Measurements from ENCODE around the gene KRT83.

KRT83 gene

DNA sequence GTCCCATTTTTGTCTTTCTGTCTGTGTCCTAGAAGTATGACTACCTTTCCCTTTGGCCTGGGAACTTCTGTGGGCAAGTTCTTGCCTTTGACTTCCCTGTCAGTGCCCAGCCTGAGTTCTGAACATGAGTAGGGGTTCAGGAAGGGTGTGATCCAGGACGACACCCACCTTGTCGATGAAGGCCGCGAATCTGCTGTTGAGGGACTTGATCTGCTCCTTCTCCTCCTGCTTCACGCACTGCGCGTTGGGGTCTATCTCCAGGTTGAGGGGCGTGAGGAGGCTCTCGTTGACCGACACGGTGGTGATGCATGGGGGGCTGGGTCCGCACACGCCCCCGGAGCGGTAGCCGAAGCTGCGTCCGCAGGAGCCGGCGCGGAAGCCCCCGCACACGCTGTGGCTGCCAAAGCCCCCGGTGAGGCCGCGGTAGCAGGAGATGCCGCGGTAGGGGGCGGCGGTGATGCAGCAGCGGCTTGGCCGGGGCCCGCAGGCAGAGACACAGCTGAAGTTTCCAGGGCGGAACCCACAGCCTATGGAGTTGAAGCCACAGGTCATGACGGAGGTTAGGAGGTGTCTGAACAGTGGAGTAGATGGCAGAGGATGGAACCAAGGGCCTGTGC, at the start of gene KRT83:
KRT83 (minus strand) TSS at position 615 of the 617 bp plus-strand sequence; CDS start at position 552, 63 bp downstream.
- DNase-seq = no peak

DNA sequence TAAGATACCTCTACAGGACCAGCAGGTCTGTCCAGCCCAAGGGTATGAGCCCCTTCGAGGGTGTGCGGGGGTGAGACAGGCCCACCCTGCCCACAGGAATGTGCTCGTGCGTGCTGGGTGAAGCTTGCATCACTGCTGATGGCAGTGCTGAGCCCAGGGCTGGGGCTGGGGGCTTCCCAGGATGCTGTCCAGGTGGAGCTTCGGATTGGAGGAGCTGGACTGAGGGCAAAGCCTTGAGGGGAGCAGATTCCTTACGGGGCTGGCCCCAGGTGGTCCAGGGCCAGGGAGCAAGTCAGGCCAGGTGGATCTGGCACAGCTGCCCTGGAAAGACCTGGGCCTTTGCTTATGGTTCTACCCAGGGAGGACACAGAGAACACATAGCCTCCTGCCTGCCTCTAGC, 48.6 kb upstream of the KRT83 start:
- DNase-seq = no peak

DNA sequence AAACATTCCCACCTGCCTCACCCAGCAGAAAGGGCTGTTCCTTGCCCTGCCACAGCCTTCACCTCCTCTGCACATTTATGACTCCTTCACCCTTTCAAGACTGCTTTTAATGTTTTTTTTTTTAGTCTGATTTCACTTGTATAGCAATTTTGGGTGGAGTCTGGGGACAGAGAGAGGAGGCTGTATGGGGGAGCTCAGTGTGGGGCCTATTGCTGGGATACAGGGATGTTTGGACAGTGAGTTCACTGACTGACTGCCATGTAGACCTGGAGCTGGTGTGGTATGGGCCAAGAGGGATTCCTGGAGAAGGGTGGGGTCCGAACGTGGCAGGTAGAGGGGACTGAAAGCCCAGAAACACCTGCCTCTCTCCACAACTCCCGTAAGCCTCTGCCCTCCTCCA, 48.0 kb upstream of the KRT83 start:
- DNase-seq = no peak

DNA sequence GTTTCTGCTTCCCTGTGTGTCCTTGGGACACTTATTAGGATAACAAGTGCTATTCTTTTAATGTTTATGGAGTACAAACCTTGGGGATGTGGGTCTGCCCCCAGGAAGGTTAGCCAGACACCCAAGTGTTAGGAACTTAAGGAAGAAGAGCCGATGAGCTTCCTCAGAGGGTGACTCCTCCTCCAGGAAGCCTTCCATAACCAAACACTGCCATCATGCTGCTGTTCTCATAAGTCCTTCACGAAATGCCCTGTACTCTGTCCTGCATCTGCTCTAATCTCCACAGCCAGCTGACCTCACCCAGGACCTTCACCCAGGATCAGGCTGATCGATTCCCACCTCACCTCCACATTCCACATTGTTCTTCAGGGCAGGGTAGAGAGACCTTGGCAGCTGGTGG, 47.3 kb upstream of the KRT83 start:
- DNase-seq = no peak

DNA sequence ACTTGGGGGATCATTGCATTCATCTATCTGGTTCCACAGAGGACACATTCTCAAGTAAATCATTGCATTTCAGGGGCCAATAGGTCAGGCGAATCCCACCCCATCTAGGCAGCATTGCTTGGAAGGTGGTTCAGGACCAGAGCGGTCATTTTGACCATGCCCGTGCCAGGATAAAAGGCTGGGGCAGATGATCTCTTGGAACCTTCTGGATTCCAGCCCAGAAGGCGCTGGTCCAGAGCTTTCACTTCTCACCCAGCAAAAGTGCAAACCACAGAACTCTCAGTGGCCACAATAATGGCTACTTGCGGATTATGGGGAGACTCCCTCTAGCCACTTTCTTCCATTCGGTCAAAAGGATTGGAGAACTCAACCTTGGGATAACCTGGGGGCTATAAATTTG, 46.7 kb upstream of the KRT83 start:
- no peak for DNase-seq

DNA sequence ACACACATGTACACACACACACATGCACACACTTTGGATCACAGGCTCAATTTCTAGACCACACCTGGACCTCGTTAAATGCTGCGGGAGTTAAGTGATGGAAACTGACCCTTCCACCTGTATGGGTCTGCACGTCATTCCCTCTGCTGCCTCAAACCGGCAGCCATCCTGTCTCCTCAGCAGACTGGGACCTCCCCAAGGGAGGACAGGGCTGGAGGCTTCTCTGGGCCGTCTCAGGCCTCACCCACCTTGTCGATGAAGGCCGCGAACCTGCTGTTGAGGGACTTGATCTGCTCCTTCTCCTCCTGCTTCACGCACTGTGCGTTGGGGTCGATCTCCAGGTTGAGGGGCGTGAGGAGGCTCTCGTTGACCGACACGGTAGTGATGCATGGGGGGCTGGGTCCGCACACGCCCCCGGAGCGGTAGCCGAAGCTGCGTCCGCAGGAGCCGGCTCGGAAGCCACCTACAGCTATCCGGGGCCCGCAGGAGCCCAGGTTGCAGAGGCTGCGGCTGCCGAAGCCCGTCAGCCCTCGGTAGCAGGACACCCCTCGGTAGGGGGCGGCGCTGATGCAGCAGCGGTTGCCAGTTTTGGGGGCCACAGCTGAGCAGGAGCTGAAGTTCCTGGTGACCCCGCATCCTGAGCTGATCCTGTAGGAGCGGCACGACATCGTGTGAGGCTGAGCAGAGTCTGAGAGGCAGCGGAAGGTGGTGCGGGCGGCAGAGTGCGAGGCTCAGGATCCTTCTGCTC, 45.7 kb upstream of the KRT83 start, which contains the start of gene KRT85:
KRT85 (minus strand) TSS at position 744 of the 748 bp plus-strand sequence; CDS start at position 668, 76 bp downstream.
- no peak for DNase-seq

DNA sequence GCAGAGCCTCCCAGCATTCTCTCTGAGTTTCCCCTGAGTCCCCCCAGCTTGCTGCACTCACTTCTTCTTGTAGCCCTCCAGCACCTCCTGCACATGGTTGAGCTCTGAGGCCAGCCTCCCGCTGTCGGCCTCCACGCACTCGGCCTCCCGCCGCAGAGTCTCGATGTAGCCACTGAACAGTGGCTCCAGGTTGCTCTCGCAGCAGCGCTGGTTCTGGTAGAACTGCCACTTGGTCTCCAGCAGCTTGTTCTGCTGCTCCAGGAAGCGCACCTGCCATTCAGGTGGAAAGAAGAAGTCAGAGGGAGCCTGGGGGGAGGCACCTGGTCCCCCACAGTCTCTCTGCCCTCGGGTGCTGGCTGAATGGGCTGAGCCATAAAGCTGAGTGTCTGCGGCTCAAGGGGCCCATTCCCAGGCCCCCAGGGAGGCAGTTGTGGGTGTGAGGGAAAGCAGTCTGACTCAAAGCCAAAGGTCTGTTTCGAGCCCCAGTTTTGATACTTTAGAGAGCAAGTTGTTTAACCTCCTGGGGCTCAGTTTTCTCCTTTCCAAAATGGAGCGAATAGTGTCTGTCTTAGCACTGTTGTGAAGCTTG, 43.8 kb upstream of the KRT83 start:
- no peak for DNase-seq

DNA sequence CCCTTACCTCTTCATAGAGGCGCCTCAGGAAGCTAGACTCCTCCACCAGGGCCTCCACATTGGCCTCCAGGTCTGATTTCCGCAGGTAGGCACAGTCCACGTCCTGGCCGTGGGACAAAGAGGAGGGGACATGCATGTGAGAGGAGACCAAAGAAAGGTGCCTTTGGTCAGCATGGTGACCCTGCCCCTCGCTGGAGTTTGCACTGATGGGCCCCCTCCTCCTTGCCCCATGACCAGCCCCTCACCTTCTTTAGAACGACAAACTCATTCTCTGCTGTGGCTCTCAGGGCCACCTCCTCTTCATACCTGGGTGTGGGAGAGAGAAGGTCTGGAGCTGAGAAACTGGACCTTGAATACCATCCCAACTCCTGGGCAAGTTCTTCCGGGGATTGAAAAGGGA, 42.9 kb upstream of the KRT83 start:
- DNase-seq = no peak

DNA sequence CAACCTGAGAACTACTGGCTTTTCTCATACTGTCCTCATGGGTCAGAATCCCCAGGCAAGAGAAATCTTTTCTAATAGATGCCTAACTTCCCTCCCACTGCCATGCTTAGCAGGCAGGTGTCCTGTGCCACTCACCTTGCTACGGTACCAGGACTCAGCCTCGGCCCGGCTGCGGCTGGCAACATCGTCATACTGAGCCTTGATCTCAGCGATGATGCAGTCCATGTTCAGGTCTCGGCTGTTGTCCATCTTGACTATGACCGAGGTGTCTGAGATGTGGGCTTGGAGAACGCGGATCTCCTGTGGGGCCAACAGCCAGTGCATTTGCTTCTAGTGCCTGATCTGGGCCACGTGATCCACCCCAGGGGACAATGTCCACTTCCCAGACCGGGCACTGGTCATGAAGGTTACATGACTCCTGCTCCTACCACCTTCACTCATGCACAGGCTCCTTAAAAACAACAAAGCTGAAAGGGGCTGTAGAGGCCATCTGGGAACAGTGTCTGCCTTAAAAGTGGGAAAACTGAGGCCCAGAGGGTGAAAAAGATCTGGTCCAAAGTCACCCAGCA, 42.0 kb upstream of the KRT83 start:
- no peak for DNase-seq

DNA sequence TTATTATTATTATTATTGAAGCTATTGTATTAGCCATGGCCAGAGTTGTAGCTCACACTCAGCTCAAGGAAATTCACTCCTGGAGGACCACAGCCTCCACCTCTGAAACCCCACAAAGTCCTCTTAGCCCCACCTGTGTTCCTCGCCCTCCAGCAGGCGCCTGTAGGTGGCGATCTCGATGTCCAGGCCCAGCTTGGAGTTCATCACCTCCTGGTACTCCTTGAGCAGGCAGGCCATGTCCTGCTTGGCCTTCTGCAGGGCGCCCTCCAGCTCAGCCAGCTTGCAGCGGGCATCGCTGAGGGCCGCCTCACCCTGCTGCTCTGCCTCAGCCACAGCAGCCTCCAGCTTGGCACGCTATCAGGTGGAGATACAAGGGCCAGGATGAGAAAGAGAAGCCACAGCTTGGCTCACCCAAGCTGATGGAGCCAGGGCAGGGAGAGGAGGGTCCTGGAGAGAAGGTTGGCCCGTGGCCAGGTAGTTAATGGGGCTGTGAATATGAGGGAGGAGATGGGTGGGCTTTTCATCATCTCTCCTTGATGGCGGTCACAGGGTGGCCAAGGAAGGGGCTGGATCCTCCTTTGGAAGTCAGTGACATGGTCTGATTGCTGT, 41.0 kb upstream of the KRT83 start:
- peak; percentile 36 for DNase-seq

DNA sequence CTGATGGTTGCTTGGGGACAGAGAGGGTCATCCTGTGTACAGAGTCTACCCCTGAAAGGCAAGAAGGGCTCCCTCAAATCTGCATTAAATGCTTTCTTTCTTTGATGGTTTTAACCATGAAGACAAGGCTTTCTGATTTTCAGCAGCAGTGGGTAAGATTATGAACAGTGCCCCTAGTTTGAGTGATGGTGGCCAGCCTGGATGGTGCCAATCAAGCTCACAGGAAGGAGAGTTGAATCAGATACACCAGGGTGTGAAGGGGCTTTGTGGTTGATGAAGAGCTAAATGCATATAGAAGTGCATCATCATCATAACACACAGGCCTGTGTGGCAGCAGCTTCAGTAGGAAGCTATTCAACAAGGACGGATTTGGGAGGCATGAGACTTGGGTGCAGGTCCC, 40.4 kb upstream of the KRT83 start:
- DNase-seq = no peak

DNA sequence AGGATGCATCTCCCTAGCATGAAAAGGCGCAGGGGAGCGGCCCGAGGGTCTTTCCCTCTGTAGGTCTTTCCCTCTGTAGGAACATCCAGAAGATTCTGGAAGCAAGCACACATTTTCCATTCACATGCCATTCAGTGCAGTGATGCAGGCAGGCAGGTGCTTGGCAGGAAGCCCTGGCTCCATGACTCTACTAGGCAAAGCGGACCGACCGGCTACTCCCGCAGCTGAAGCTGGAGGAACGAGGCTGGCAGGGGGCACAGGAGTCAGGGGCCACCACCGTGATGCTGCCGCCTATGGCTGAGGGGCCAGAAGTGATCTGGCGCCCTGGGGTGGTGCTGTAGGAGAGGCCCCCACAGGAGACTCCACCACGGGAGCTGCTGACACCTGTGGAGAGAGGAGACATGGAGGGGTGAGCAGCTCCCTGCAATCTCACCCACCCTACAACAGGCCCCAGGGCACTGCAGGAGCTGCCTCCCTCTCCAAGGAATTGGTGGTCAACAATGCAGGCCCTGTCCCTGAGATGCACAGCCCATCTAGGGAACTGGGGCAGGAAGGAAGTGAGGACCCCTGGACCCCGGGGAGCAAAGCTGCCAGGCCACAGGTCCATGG, 39.6 kb upstream of the KRT83 start:
- DNase-seq = no peak

DNA sequence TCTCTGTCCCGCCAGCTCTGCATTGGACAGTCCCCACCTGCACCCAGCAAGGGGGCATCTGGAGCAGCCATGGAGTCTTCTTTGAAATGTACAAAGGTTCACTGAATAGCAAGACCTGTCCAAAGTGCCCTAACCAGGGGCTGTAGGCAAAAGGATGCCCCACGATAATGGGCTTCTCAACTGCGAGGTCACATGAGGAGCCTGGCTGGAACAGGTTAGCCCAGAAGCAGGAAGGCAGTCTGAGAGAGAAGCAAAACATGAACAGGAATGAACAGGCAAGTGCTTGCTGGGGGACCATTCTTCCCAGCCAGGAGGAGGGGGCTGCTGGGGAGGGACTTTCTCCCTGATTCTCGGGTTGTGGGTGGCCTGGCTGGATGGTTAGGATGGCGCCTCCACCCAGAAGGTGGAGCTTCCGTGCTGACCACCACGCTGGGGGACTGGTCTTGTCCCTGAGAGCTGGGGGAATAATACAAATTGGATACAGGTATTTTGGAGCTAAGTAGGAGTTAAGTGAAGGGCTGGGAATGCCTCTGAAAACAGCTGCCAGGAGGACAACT, 39.0 kb upstream of the KRT83 start:
- no peak for DNase-seq

DNA sequence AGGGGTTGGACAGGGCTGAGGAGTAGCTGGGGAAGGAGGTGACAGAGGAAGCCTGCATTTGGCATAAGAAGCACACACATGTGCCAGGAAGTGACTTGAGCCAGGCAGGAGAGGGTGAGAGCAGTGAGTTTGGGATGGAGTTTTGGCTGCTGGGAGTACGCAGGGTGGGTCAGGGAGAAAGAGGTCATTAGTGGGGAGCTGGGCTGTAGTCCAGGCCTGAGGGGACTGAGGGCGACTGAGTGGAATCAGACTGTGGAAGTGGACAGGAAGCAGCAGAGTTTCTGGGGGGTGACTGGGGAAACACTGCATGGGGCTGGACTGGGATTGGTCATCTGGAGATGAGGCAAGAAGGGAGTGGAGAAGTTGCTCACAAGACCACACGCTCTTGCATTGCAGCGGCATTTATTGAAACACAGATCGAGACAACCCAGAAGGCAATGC, 38.4 kb upstream of the KRT83 start:
- DNase-seq = no peak

DNA sequence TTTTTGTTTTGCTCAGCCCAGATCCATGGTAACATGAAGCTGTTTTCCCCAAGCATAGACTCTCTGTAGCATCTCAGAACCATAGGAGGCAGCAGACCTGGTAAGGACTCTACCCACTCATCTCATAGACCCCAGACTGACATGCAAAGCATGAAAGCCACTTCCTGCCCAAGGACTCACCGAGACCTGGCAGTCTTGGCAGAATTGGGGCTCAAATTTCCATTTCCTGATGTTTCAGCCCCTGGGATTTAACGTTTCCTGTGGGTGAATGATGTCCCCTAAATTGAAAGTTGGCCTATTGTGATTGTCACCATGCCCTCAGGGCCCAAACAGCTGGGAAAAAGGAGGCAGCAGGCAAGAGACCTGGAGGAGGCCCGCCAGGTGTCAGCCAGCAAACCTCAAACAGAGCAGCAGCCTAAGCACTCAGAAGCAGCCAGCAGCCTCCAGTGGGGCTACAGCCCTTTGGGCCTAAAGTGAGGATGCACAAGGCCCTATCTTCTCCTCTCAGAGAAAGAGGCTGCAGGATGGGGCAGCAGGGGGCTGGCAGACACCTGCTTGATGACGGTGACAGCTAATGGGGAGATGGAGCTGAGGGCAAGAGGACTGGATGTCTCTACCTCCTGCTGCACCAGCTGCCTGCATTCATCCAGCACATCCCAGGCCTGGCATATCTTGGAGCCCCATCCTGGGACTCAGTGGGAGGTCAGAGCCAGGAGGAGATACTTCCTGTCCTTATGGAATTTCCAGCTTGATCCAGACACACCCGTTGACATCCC, 37.6 kb upstream of the KRT83 start:
- no peak for DNase-seq

DNA sequence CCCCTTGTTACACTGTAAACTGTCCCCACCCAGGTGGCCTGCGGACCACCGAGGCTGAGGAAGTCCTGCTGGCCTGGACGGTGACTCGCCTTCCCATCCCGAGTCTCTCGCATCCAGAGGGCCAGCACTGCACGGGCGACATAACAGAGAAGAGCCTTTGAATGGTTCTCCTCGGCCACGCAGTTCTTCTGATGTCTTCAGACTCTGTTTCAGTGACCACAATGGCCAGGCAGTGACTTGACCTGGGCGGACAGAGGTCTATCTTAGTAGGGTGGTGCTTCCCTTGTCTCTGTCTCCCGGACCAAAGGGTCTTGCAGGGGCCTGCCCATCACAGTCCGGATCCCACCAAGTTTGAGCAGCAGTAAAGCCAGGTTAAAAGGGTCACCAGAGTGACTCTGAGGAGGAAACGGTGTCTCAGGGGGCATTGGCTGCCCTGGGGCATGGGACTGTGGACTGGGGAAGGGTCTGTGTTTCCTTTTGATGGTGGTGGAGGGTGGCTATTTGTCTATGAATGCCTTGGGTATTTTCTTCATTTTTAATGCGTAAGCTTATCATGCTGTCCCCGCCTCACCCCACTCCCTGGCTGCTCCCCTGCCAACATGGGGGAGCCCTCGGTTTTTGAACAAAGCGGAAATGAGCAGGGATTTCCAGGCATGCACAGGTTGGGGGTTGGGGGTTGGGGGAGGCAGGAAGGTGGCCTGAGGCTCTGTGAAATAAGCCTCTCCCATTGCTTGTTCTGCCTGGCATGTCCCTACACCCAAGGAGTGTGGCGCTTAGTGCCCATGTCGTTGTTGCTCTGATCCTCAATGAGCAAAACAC, 35.8 kb upstream of the KRT83 start:
- DNase-seq = no peak

DNA sequence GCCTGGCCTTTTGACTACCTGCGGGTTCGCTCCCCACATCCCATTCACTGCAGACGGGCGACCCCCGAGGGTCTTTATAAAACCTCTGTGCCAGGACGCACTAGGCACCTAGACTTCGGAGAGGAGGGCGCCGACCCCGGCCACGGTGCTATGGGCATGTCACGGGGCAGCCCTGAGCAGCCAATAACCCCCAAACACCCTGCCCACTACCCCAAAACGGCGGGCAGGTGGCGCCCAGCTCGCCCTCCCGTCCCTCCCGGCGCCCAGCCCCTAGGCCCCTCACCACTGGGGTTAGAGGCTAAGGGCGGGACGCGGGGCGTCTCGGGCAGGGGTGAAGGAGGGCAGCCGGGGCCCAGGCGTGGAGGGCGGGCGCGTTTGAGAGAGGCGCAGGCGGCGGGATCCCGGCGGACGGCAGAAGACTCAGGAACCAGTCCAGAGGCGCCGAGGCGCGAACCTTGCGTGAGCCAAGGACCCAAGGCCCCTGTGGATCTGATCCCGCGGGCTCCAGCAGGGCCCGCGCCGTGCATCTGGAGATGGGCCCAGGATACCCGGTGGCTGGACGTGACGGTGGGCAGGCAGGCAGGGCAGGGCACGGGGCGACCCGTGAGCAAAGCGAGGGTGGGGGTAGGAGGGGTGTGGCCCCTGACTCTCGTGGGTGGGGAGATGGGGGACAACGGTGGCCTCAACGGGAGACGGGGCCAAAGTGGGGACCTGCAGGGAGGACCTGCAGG, 35.0 kb upstream of the KRT83 start:
- no peak for DNase-seq

DNA sequence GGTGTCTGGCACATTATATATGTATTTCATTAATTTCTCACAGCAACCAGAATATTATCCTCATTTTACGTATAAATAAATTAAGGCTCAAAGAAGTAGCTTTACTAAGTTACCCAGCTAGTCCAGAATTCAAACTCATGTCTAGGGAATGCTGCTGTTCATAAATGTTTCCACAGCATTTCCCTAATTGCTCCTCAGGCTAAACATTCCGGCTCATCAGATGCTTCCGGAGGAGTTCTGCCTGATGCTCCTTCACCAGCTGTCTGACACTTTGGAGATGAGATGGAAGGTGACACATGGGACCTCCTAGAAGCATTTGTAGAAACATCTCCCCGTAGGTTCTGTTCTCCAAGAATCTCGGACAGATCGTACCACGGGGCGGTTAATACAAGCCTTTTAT, 34.0 kb upstream of the KRT83 start:
- no peak for DNase-seq

DNA sequence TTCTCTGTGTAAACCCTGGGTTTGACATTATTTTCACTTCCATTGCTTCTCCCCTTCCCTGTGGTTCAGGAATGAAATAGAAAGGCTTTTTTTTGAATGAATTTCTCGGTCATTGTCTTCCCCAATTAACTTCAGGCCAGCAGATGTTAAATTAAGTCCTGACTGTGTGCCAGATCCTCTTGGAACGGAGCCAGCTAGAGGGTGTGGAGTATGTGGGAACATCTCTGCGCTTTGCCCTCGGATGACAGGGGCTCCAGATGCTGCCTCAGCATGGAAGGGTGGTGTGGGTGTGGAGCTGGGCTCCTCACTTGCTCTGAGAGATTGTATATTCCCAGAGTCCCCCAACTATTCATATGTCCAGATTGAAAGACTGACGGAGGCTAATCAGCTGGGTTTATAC, 33.0 kb upstream of the KRT83 start:
- no peak for DNase-seq

DNA sequence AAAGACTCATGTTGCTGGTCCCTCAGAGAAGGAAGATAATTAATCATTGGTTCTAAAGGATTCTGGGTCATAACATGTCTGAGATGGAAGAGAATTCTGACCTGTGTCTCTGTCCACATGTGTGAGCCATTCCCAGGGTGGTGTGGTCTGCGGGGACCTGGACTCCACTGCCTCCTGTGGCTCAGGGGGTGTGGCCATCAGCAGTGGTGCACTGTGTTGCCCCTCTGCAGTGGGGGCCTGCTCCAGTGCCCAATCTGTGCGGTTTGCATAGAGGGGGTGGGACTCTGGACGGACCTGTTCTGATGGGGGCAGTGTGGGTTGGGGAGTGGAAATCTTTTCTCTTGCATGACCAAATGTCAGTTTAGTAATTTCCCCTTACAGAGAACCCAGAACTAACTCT, 32.6 kb upstream of the KRT83 start:
- DNase-seq = no peak
